ENCODE data around the gene POLR3G.

The POLR3G gene

DNA sequence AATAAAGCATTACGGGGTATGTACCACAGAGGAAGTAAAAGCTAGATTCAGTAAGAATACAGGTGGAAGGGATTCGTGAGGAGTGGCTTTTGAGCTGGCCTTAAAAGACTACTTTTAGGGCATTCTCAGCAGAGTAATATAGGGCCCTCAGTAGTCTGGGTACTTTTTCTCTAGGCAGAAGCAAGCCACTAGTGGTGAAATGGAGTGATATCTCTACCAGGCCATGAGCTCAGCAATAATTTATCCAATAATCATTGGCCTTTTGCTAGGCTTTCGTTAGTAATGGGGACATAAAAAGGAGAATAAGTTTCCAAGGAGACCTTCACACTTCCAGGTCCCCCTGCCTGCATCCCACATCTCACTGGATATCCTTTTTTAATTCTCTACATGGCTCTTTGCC is 1.7 kb downstream of the POLR3G start:
- Histone ChIP-seq H3K27ac (ENCODE audit: low read depth, low read length) (no peak overlapping the region), H3K4me3 (ENCODE audit: low read depth in 1 of 2, low read length in 2 of 2) (no peak overlapping the region), H3K4me1 (ENCODE audit: insufficient read depth, low read length) (peaks cover 6% of the 10 kb centered on the region), H3K9ac (ENCODE audit: low read length) (no peak overlapping the region), H3K36me3 (ENCODE audit: insufficient read depth, low read length) (no peaks in the 10 kb centered on the region), H3K9me3 (ENCODE audit: low read length) (no peaks in the 10 kb centered on the region), H3K27me3 (ENCODE audit: control insufficient read depth in 1 of 2, insufficient read depth in 2 of 2, low read length in 2 of 2) (no peaks in the 10 kb centered on the region)

DNA sequence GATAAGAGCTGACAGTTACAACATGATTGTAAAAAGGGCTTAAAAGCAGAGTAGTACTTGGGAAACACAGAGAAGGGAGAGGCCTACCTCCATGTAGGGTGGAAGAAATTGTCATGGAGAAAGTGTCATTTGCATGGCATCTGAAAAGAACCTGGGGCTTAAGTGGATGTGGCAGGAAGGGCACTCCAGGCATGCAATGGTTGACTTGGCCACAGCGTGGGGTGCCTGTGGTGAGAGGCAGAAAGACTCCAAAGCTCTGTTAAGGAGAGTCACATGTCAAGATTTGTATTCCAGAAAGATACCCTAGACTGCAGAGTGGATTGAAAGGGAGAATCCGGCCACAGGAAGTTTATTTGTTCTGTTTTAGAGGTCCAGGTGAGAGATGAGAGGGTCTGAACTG is 2.4 kb downstream of the POLR3G start:
- H3K36me3 ChIP-seq (ENCODE audit: insufficient read depth, low read length): no peaks in the 10 kb centered on the region
- no peaks in the 10 kb centered on the region for H3K27me3 ChIP-seq (ENCODE audit: control insufficient read depth in 1 of 2, insufficient read depth in 2 of 2, low read length in 2 of 2)
- H3K9me3 ChIP-seq (ENCODE audit: low read length): no peaks in the 10 kb centered on the region
- H3K27ac ChIP-seq (ENCODE audit: low read depth, low read length): no peak overlapping the region
- no peak overlapping the region for H3K4me3 ChIP-seq (ENCODE audit: low read depth in 1 of 2, low read length in 2 of 2)
- H3K4me1 ChIP-seq (ENCODE audit: insufficient read depth, low read length): peaks cover 6% of the 10 kb centered on the region
- H3K9ac ChIP-seq (ENCODE audit: low read length): no peak overlapping the region

DNA sequence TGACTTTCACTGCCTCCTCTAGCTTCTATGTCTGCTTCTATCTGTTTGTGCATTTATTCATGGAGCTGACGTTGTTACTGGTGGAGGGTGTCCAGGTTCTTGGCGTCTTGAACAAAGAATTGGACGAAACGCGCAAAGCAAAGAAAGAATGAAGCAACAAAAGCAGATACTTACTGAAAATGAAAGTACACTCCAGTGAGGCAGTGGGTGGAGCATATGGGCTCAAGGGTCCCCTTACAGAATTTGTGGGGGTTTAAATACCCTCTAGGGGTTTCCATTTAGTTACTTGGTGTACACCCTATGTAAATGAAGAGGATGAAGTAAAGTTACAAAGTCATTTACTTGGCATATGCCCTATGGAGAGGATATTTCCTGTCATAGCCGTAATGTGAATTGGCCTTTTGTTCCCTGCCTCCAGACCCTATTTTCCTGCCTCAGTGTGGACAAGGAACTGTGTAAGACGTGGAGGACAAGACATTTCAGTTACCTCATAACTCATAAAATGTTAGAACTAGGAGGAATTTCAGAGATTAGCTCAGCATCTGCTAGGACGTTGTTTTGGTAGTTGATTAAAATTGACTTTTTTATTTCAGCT is 3.1 kb downstream of the POLR3G start:
- H3K36me3 ChIP-seq (ENCODE audit: insufficient read depth, low read length): no peaks in the 10 kb centered on the region
- H3K4me1 ChIP-seq (ENCODE audit: insufficient read depth, low read length): peaks cover 6% of the 10 kb centered on the region
- no peak overlapping the region for H3K27ac ChIP-seq (ENCODE audit: low read depth, low read length)
- no peaks in the 10 kb centered on the region for H3K9me3 ChIP-seq (ENCODE audit: low read length)
- H3K27me3 ChIP-seq (ENCODE audit: control insufficient read depth in 1 of 2, insufficient read depth in 2 of 2, low read length in 2 of 2): no peaks in the 10 kb centered on the region
- H3K9ac ChIP-seq (ENCODE audit: low read length): no peak overlapping the region
- H3K4me3 ChIP-seq (ENCODE audit: low read depth in 1 of 2, low read length in 2 of 2): no peak overlapping the region

DNA sequence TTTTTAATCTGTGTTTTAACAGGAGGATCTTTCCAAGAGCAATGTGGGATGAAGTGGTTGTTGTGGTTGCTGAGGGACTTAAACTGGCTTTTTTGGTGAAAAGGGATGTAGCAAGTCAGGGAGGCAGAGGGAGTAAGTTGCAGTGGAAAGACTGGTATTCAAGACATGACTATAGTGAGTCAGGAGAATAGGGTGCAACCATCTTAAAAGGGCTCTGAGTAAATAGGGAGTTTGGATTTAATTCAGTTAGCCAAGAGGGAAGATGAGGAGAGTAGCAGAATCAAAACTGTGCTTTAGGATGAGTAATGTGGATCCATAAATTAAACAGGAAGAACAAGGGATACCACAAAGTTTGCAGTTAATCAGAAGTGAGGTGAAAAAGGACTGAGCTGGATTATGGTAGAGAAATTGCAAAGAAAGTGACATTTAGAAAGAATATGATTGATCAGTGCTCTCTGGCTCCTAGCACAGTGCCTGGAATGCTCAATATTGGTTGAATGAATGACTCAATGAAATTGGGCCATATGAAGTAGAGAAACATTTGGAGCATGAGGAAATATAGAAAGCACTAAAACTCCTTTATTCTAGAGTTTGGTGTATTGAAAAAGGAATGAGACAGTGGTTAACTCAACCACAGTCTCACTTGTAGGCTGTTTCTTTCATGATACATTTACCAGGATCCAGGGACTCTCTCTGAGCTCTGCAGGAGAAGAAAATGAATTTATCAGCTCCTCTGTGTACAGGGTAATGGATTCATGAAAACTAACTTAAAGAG is 5.1 kb downstream of the POLR3G start:
- Histone ChIP-seq H3K27ac (ENCODE audit: low read depth, low read length) (no peak overlapping the region), H3K36me3 (ENCODE audit: insufficient read depth, low read length) (no peaks in the 10 kb centered on the region), H3K4me3 (ENCODE audit: low read depth in 1 of 2, low read length in 2 of 2) (no peak overlapping the region), H3K27me3 (ENCODE audit: control insufficient read depth in 1 of 2, insufficient read depth in 2 of 2, low read length in 2 of 2) (no peaks in the 10 kb centered on the region), H3K9me3 (ENCODE audit: low read length) (no peaks in the 10 kb centered on the region), H3K4me1 (ENCODE audit: insufficient read depth, low read length) (no peaks in the 10 kb centered on the region), H3K9ac (ENCODE audit: low read length) (no peak overlapping the region)

DNA sequence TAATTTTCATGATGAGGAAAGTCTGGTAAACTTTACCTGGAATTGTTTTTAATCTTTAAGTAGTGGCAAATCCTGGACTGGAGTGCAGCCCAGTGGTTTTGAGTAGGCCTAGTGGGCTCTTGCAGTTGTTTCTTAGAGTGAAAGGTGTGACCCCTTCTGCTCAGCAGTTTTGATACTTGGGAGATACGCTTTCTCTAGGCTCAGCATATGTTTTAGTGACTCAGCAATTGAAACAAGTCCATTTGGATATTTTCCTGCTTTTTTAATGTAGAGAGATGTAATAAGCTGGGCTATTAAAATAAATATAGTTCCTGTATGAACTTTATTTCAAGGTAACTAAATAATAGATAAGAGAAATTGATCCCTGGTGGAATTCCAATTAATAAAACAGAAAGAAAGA is 6.0 kb downstream of the POLR3G start:
- H3K27ac ChIP-seq (ENCODE audit: low read depth, low read length): no peak overlapping the region
- H3K4me1 ChIP-seq (ENCODE audit: insufficient read depth, low read length): no peaks in the 10 kb centered on the region

DNA sequence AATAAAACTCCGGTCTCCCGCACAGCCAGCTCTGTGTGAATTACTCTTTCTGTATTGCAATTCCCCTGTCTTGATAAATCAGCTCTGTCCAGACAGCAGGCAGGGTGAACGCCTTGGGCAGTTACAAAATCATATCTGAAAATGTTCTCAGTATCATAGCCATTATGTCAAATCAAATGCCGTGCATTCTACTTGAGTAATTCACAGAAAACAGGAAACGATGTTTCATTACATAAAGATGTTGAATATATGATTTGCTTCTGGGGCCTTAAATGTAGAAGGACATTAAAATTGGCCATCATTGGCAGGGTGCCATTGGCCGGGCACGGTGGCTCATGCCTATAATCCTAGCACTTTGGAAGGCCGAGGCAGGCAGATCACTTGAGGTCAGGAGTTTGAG is 8.5 kb downstream of the POLR3G start:
- H3K9me3 ChIP-seq (ENCODE audit: low read length): no peaks in the 10 kb centered on the region
- H3K36me3 ChIP-seq (ENCODE audit: insufficient read depth, low read length): no peaks in the 10 kb centered on the region
- no peak overlapping the region for H3K27ac ChIP-seq (ENCODE audit: low read depth, low read length)
- no peak overlapping the region for H3K4me3 ChIP-seq (ENCODE audit: low read depth in 1 of 2, low read length in 2 of 2)
- H3K27me3 ChIP-seq (ENCODE audit: control insufficient read depth in 1 of 2, insufficient read depth in 2 of 2, low read length in 2 of 2): no peaks in the 10 kb centered on the region
- H3K4me1 ChIP-seq (ENCODE audit: insufficient read depth, low read length): no peaks in the 10 kb centered on the region
- H3K9ac ChIP-seq (ENCODE audit: low read length): no peak overlapping the region

More for the DNA sequence above, 6.0 kb downstream of the POLR3G start:
- H3K9ac ChIP-seq (ENCODE audit: low read length): no peak overlapping the region
- no peaks in the 10 kb centered on the region for H3K27me3 ChIP-seq (ENCODE audit: control insufficient read depth in 1 of 2, insufficient read depth in 2 of 2, low read length in 2 of 2)
- H3K9me3 ChIP-seq (ENCODE audit: low read length): no peaks in the 10 kb centered on the region
- H3K4me3 ChIP-seq (ENCODE audit: low read depth in 1 of 2, low read length in 2 of 2): no peak overlapping the region
- no peaks in the 10 kb centered on the region for H3K36me3 ChIP-seq (ENCODE audit: insufficient read depth, low read length)

DNA sequence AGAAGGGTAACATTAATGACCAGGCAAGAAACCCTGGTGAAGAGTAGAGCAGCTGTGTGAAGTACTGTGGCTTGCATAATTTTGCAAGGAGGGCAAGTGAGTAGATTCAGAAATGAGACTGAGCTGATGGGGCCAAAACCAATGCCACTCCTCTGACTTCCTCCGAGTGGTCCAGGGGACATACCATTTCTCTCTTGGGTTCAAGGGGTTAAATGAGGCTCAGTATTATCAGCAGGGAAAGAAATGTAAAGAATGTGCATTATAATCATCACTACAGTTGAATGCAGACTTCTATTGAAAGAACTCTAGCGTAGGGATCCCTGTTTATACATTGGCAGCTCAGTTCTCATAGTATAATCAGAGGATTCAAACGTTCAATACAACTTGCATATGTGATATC is 9.9 kb downstream of the POLR3G start:
- no peak overlapping the region for H3K4me3 ChIP-seq (ENCODE audit: low read depth in 1 of 2, low read length in 2 of 2)
- no peak overlapping the region for H3K27ac ChIP-seq (ENCODE audit: low read depth, low read length)
- H3K4me1 ChIP-seq (ENCODE audit: insufficient read depth, low read length): no peaks in the 10 kb centered on the region
- no peaks in the 10 kb centered on the region for H3K9me3 ChIP-seq (ENCODE audit: low read length)
- H3K27me3 ChIP-seq (ENCODE audit: control insufficient read depth in 1 of 2, insufficient read depth in 2 of 2, low read length in 2 of 2): no peaks in the 10 kb centered on the region
- H3K9ac ChIP-seq (ENCODE audit: low read length): no peak overlapping the region
- H3K36me3 ChIP-seq (ENCODE audit: insufficient read depth, low read length): no peaks in the 10 kb centered on the region

DNA sequence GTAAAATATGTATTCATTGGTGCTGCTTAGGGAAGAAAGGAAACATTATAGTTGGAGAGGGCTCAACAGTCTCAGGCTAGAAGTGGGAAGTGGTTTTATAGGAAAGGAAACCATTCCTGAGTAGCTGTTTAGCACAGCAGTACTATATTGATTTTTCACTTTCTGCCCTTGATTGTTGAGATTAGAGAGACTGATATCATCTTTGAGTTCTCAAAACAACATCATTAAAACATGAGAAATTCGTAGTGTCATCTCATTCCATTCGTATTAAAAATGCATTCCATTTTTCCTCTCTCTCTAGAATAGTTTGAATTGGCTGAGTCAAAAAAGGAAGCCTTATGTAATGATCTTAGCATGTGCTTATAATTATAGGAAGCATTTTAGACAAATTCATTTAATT is 14.1 kb downstream of the POLR3G start:
- H3K27ac ChIP-seq (ENCODE audit: low read depth, low read length): no peak overlapping the region
- H3K9ac ChIP-seq (ENCODE audit: low read length): no peak overlapping the region
- H3K9me3 ChIP-seq (ENCODE audit: low read length): no peaks in the 10 kb centered on the region
- H3K4me1 ChIP-seq (ENCODE audit: insufficient read depth, low read length): no peaks in the 10 kb centered on the region
- H3K4me3 ChIP-seq (ENCODE audit: low read depth in 1 of 2, low read length in 2 of 2): no peak overlapping the region
- no peaks in the 10 kb centered on the region for H3K27me3 ChIP-seq (ENCODE audit: control insufficient read depth in 1 of 2, insufficient read depth in 2 of 2, low read length in 2 of 2)
- H3K36me3 ChIP-seq (ENCODE audit: insufficient read depth, low read length): no peaks in the 10 kb centered on the region

DNA sequence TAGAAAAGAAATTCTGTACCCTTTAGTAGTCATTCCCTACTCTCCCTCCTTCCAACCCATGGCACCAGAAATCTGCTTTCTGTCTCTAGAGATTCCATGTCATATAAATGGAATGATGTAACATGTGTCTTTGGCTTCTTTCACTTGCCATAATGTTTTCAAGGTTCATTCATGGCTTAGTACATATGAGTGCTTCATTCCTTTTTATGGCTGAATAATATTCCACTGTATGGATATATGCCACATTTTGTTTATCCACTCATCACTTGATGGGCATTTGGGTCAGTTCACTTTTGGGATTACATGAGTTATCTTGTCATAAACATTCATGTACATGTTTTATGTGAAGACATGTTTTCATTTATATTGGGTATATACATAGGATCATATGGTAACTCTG is 19.4 kb downstream of the POLR3G start:
- H3K9ac ChIP-seq (ENCODE audit: low read length): no peak overlapping the region
- no peaks in the 10 kb centered on the region for H3K4me1 ChIP-seq (ENCODE audit: insufficient read depth, low read length)
- H3K36me3 ChIP-seq (ENCODE audit: insufficient read depth, low read length): no peaks in the 10 kb centered on the region
- H3K27ac ChIP-seq (ENCODE audit: low read depth, low read length): no peak overlapping the region
- H3K4me3 ChIP-seq (ENCODE audit: low read depth in 1 of 2, low read length in 2 of 2): no peak overlapping the region
- no peaks in the 10 kb centered on the region for H3K9me3 ChIP-seq (ENCODE audit: low read length)
- H3K27me3 ChIP-seq (ENCODE audit: control insufficient read depth in 1 of 2, insufficient read depth in 2 of 2, low read length in 2 of 2): no peaks in the 10 kb centered on the region

DNA sequence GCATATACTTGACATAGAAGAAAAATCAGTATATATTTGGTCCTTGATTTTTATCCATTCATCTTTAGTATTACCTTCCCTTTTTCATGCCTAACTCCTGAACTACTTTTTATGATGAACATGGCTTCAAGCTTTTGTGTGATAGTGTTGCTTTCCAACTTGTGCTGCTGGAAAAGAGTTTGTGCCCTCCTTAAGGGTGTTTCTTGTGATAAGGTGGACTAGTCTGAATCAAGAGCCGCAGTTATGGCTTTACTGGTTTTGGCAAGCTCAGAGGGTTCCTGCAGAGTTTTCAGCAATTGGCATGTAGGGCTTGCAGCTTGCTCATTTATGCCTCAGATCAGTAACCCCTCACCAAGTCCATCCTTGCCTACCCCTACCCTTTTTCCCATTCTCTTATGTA is 20.5 kb downstream of the POLR3G start:
- Histone ChIP-seq H3K9ac (ENCODE audit: low read length) (no peak overlapping the region), H3K36me3 (ENCODE audit: insufficient read depth, low read length) (no peaks in the 10 kb centered on the region), H3K4me3 (ENCODE audit: low read depth in 1 of 2, low read length in 2 of 2) (no peak overlapping the region), H3K9me3 (ENCODE audit: low read length) (no peaks in the 10 kb centered on the region), H3K27ac (ENCODE audit: low read depth, low read length) (no peak overlapping the region), H3K27me3 (ENCODE audit: control insufficient read depth in 1 of 2, insufficient read depth in 2 of 2, low read length in 2 of 2) (no peaks in the 10 kb centered on the region), H3K4me1 (ENCODE audit: insufficient read depth, low read length) (no peaks in the 10 kb centered on the region)

DNA sequence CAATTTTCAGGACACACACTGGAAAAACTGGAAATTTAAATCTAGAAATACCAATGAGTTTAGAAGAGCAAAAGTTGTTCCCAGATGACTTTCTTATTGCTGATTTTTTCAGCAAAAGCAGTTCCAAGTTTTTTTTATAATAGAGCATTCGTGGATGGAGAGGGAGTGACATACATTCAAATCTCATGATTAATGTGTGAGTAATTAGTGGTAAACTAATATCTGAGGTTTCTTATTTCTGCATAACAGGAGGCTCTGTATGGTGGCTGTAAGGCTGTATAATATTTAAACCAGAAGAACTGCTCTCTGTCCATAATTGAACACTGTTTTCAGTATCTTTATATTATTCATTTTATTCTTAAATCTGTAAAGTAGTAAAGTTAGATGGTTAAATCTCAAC is 28.9 kb downstream of the POLR3G start:
- Histone ChIP-seq H3K9me3 (ENCODE audit: low read length) (no peaks in the 10 kb centered on the region), H3K9ac (ENCODE audit: low read length) (no peak overlapping the region), H3K4me3 (ENCODE audit: low read depth in 1 of 2, low read length in 2 of 2) (no peak overlapping the region), H3K4me1 (ENCODE audit: insufficient read depth, low read length) (no peaks in the 10 kb centered on the region), H3K36me3 (ENCODE audit: insufficient read depth, low read length) (no peaks in the 10 kb centered on the region), H3K27ac (ENCODE audit: low read depth, low read length) (no peak overlapping the region), H3K27me3 (ENCODE audit: control insufficient read depth in 1 of 2, insufficient read depth in 2 of 2, low read length in 2 of 2) (no peaks in the 10 kb centered on the region)

DNA sequence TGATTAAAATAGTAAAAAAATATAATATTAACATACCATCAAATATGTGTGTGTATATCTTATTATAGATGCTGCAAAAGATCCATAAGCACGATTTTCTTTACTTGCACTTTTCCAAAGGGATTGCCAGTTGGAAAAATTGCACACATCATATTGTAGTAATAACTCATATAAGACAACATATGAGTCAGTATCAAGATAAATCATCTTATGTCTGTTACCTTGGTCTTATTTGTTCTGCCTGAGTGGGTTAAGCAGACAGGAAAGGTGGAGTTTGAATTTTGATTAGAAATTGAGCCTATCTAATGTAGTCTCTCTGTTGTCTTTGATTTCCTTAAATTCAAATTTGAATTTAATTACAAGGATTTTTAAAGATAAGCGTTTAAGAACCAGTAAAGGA is 30.1 kb downstream of the POLR3G start:
- no peaks in the 10 kb centered on the region for H3K27me3 ChIP-seq (ENCODE audit: control insufficient read depth in 1 of 2, insufficient read depth in 2 of 2, low read length in 2 of 2)
- H3K27ac ChIP-seq (ENCODE audit: low read depth, low read length): no peak overlapping the region
- no peaks in the 10 kb centered on the region for H3K4me1 ChIP-seq (ENCODE audit: insufficient read depth, low read length)

More for the DNA sequence above, 30.1 kb downstream of the POLR3G start:
- H3K4me3 ChIP-seq (ENCODE audit: low read depth in 1 of 2, low read length in 2 of 2): no peak overlapping the region
- no peak overlapping the region for H3K9ac ChIP-seq (ENCODE audit: low read length)
- H3K36me3 ChIP-seq (ENCODE audit: insufficient read depth, low read length): no peaks in the 10 kb centered on the region
- no peaks in the 10 kb centered on the region for H3K9me3 ChIP-seq (ENCODE audit: low read length)
